GM19238 (cell line): Measurements from ENCODE around the gene RMRP.

Experiments
- DNase-seq: peaks from one replicate; pipeline ENCODE4 v3.0.0; 2011; ENCODE audit warnings: low spot score; ENCODE audit not compliant: insufficient read length

Gene RMRP

DNA sequence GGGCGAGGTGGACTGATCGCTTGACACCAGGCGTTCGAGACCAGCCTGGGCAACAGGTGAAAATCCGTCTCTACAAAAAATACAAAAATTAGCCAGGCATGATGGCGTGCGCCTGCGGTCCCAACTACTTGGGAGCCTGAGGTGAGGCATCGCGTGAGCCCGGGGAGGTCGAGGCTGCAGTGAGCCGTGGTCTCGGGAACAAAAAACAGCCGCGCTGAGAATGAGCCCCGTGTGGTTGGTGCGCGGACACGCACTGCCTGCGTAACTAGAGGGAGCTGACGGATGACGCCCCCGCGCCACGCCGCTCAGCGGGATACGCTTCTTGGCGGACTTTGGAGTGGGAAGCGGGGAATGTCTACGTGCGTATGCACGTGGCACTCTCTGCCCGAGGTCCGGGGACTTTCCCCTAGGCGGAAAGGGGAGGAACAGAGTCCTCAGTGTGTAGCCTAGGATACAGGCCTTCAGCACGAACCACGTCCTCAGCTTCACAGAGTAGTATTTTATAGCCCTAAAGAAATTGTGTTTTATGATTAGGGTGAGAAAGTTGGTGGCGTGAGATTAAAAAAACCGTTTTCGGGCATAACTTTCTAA, at the start of gene RMRP:
Gene RMRP (minus strand): TSS at position 474 of the 591 bp plus-strand sequence.
- DNase-seq: peak; percentile 92

- no peak for DNase-seq
These were observed 49.1 kb upstream of the RMRP start for GRCh38 chr9:35706951-35707350.

DNA sequence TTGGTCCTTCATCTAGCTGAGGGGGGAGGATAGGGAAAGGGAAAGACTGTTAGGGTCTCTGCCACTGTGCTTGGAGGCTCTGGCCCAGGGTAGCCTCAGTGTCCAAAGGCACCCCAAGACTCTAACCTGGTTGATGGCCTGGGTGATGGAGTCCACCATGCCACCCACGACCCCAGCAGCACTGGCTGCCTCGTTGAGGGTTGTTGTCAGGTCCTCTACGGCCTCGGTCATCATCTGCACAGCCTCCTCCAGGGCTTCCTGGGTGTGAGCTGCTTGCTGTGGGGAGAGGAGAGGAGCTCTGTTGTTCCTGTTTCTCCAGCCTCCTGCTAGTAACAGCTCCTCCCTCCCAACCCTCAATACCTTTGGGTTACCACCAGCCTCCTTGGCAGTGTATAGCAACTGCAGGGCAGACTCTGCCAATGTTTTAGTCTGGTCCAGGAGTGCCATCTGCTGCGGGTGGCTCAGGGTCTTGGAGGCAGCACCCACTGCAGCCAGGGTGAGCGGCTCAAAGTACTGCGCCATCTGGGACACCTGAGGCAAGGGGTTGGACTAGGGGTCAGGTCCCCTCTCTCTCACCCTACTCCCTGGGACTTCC, 48.1 kb upstream of the RMRP start:
- no peak for DNase-seq

- no peak for DNase-seq
These were observed 47.6 kb upstream of the RMRP start for GRCh38 chr9:35705372-35705771.

DNA sequence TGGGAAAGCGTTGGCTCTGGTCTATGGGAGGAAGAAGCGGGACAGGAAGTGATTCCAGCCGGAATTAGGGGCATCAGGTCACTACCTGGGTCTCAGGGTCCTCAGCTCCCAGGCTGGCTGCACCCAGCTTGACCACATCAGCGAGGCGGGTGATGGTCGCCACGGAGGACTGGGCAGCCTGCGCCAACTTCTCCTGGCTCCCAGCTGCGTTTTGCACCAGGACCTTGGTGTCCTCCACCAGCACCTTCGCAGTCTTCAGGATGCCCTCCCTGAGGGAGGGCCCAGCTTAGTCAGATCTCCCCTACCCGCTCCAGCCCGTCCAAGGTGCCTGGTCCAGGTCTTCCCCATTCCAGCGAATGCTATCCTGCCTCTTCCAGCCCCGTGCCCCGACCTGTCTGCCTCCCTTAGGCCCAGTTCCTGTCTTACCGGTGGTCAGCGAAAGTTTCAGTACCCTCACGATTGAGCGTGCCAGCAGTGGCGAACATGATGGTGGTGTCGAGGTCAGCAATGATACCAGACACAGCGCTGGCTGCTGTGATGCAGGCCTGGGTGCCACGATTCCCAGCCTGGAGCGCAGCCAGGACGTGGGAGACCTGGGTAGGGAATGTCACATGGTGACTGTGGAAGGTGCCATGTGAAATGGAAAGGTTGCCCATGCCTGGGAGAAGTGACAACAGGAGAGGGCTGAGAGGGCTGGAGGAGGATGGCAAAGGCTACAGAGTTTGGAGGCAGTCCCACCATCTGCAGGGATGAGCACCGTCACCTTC, 46.3 kb upstream of the RMRP start:
- no peak for DNase-seq

GRCh38 chr9:35702696-35703095, 44.9 kb upstream of the RMRP start:
- no peak for DNase-seq

DNA sequence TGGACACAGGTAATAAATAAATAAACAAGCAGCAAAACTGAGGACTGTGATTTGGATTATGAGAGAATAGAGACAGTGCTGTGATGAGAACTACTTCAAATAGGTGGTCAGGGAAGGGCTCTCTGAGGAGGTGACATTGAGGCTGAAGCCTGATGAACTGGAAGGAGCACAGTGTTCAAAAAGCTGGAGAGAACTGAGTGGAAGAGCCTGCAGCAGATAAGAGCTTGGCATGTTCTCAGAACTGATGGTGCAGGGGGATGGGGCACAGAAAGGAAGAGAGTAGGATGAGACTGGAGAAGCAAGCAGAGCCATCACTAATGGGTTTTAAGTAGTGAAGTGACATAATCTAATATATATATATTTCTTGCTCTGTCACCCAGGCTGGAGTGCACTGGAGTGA, 43.1 kb upstream of the RMRP start:
- DNase-seq: no peak

DNA sequence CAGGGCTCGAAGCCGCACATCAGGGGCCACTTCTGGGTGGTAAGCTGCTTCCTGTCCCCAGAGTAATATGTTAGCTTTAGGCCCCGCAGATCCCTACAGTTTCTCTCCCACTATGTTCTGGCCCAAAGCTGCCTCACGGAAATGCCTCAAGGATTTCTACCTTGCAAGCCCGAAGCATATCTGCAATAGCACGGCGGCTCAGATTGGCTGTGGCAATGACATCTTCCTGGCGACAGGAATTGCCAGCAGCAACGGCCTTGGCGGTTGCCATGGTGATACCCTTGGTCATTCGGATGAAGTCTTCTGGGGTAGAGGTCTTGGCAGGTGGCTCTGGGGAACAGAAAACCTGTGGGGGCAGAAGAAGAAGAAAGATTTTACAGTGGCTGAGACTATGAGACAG, 42.2 kb upstream of the RMRP start:
- DNase-seq: no peak

GRCh38 chr9:35698231-35698630, 40.4 kb upstream of the RMRP start:
- DNase-seq: no peak

- DNase-seq: no peak
These were observed 39.7 kb upstream of the RMRP start for GRCh38 chr9:35697486-35697885.

- peak; percentile 71 for DNase-seq
These were observed 38.8 kb upstream of the RMRP start for GRCh38 chr9:35696520-35697215.

- no peak for DNase-seq
These were observed 38.2 kb upstream of the RMRP start for GRCh38 chr9:35695943-35696401.

DNA sequence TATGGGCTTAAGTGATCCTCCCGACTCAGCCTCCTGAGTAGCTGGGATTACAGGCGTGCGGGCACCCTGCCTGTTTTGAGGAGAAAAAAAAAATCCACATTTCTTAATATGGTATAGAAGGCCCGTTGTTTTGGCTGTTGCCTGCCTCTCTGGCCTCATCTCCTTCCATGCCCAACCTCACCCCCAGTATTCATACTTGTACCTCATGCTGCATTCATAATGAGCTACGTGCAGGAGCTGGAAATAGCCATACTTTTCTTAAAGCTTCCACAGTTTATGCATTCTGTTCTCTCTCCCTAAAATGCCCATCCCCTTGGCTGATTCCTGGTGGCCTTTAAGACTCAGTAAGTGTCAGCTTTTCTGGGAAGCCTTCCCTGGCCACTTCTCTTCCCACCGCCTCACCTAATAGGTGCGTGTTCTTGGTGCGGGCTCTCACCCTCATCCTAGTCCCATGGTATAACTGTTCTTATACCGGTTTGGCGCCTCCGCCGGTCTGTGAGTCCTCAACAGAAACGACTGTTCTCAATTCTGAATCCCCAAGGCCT, 34.0 kb upstream of the RMRP start:
- DNase-seq: no peak

DNA sequence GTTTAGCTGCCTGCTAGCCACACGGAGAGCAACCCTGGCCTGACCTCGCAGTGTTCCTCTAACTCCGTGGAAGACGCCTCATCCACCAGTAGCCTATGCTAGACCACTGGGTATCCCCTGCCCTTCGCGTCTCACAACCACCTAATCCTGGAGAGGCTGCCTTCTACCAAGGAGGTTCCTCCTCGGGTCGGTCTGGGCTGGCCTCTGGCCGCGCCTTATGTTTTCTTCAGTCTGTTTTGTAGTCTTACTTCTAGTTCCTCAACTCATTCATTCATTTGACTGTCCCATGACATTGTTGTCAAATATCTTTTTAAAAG, 33.5 kb upstream of the RMRP start:
- DNase-seq: no peak

GRCh38 chr9:35690614-35691333, 33.0 kb upstream of the RMRP start:
- DNase-seq: peak; percentile 47

GRCh38 chr9:35690294-35690613, 32.4 kb upstream of the RMRP start:
- DNase-seq: no peak

DNA sequence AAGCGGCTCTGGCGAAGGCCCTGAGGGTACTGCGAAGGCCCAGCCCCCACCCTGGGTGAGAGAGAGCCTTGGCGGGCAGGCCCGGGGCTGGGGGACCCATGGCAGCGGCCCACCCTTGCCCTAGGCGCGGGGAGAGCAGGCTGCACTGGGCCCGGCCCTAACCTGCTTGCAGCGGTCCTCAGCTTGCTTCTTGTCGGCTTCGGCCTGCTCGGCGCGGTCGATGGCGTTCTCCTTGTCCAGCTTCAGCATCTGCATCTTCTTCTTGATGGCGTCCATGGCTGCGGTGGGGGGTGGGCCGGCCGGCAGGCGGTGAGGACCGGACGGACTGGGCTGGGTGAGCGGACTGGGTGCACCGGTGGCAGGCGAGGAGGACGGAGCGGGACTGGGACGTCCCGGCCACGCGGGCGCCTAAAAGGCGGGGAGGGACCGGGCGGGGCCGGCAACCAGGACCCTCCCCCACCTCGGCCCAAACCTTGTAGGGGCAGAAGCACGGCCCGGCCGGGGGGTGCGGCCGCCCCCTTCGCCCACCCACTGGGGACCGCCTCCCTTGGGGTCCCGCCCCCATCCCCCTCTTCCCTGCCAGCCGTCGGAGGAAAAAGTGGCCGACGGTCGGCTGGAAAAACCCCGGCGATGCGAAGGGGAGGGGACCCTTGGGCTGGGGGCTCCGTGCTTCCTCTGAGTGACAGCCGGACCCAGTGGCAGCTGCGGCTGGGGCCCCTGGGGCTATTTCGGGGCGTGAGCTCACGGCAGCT, 31.9 kb upstream of the RMRP start, which contains the start of gene TPM2:
Gene TPM2 (minus strand): TSS at position 384 of the 752 bp plus-strand sequence. CDS start 108 bp downstream, at position 276.
- no peak for DNase-seq

GRCh38 chr9:35688558-35689541, 31.0 kb upstream of the RMRP start:
- DNase-seq: no peak

GRCh38 chr9:35687972-35688557, 30.2 kb upstream of the RMRP start:
- no peak for DNase-seq
